HG03175 (cell line): ENCODE measurements around the gene SIVA1.

Source experiments
- ATAC-seq: cut with Tn5 transposase; IDR thresholded peaks from one replicate; pipeline ENCODE4 v1.9.1; 2021; ENCODE audit warnings: mild to moderate bottlenecking, moderate library complexity; ENCODE audit not compliant: unreplicated experiment

Gene SIVA1

GRCh38 chr14:104783484-104784217 lies 30.7 kb downstream of the SIVA1 start:
- ATAC-seq = no peak

- no peak for ATAC-seq
Observed at GRCh38 chr14:104784218-104784568, 31.2 kb downstream of the SIVA1 start.

GRCh38 chr14:104784846-104785707 lies 32.1 kb downstream of the SIVA1 start:
- no peak for ATAC-seq

GRCh38 chr14:104785708-104786080 lies 32.7 kb downstream of the SIVA1 start:
- ATAC-seq = no peak

GRCh38 chr14:104786091-104786586 lies 33.2 kb downstream of the SIVA1 start:
- ATAC-seq = no peak

GRCh38 chr14:104786726-104787675 lies 34.1 kb downstream of the SIVA1 start:
- ATAC-seq = no peak

GRCh38 chr14:104787736-104788135 lies 34.8 kb downstream of the SIVA1 start:
- ATAC-seq = no peak

- no peak for ATAC-seq
Observed at GRCh38 chr14:104788161-104788818, 35.3 kb downstream of the SIVA1 start.

- no peak for ATAC-seq
Observed at GRCh38 chr14:104788873-104789663, 36.1 kb downstream of the SIVA1 start.

GRCh38 chr14:104789752-104790743 lies 37.1 kb downstream of the SIVA1 start:
- no peak for ATAC-seq

- no peak for ATAC-seq
Observed at GRCh38 chr14:104791425-104791824, 38.5 kb downstream of the SIVA1 start.

GRCh38 chr14:104792101-104792884 lies 39.3 kb downstream of the SIVA1 start:
- no peak for ATAC-seq

GRCh38 chr14:104792945-104793702 lies 40.2 kb downstream of the SIVA1 start:
- ATAC-seq = no peak

GRCh38 chr14:104793703-104793959 lies 40.7 kb downstream of the SIVA1 start:
- no peak for ATAC-seq

GRCh38 chr14:104794099-104794498 lies 41.2 kb downstream of the SIVA1 start:
- ATAC-seq = no peak

- ATAC-seq = peak; percentile 8
Observed at GRCh38 chr14:104794631-104794992, 41.7 kb downstream of the SIVA1 start.
